ENCODE results near the gene EMB.
"Not testable (repeated sequence)": the region's sequence is repeated elsewhere in the genome, so short reads cannot be mapped to it uniquely, and the experiment has no call there.

The EMB gene

GRCh38 chr5:50365426-50366251 is 75.4 kb downstream of the EMB start:
- no peak for TF ChIP-seq CTCF (IDR thresholded peaks at IDR 0.05; ENCODE audit: extremely low read depth, missing control alignments)

DNA sequence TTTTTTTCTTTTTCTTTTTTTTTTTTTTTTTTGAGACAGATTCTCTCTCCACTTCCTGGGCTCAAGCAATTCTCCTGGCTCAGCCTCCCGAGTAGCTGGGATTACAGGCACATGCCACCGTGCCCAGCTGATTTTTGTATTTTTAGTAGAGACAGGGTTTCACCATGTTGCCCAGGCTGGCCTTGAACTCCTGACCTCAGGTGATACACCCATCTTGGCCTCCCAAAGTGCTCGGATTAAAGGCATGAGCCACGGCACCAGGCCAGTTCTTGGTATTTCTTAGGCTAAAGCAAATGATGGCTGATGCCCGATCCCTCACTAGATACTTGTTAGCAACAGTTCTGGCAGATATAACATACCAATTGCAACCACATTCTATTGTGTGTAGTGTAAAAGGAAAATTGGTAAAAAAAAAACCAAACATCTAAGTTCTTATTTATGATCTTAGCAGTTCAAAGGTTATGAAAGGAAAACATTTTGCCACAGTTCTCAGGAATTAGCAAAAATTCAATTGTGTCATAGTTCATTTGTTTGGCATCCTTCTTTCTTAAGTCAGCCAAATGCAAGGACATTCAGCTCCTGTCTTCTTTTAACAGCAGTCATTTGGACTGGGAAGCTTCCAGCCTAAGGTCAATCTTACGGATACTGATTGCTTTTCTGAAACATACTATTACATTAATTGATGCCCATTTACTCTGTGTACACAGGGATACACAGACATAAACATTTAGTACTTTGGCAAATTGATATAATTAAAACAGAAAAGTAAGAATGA is 76.4 kb downstream of the EMB start:
- DNase-seq (ENCODE audit: low spot score): not testable (repeated sequence)

More at GRCh38 chr5:50365426-50366251, 75.4 kb downstream of the EMB start:
- DNase-seq (ENCODE audit: low spot score): no peak

DNA sequence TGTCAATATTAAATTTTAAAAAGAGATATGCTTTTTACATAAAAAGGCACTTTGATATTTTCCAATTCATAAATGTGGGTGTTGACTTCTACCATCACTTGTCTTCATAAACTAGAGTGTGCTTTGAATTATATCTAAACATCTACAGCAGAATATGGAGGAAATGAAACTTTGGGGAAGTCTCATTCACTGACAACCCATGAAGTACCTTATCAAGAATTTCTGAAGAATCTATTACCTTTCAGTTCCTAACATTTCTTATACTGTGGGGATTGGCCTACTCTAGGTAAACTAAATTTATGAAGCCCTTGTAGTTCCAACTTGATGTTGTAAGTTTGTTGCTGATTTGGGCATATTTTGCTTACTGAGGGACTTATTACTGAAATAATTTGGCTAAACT is 81.9 kb downstream of the EMB start:
- no peak for TF ChIP-seq CTCF (IDR thresholded peaks at IDR 0.05; ENCODE audit: extremely low read depth, missing control alignments)
- no peak for DNase-seq (ENCODE audit: low spot score)

DNA sequence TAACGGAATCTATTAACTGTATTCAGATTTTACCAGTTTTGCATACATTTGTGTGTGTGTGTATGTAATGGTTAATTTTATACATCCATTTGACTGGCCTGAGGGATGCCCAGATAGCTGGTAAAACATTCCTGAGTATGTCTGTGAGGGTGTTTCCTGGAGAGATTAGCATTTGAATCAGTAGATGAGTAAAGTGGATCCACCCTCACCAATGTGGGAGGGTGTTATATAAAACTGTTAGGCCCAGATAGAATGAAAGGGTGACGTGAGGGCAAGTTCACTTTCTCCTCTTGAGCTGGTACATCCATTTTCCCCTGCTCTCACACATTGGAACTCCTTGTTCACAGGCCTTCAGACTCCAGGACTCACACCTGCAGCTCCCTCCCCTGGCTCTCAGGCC is 88.7 kb downstream of the EMB start:
- no peak for DNase-seq (ENCODE audit: low spot score)
- no peak for TF ChIP-seq CTCF (IDR thresholded peaks at IDR 0.05; ENCODE audit: extremely low read depth, missing control alignments)
